Motor neuron (in vitro differentiated cells): ENCODE data around the gene GPRC5A. TPM values are rescaled to one million over a fixed set of nuclear protein-coding genes. Genes with fewer than 3 reads are reported as not detected.

Experiments used
- ATAC-seq, 8 experiments: fragments of 200-7000 bp; cut with Tn5 transposase; replicated peaks in 6 of 8; 2 replicates each; pipeline ENCODE4 v1.8.0; 2021; ENCODE audit warnings: mild to moderate bottlenecking in 8 of 8, moderate library complexity in 8 of 8
- H3K27ac ChIP-seq, 2 donors: fragments of 250-450 bp; sonication (Bioruptor Pico); 2 replicates each; pipeline ENCODE4 v1.9.0; 2021; ENCODE audit warnings: antibody characterized with exemption in 2 of 2, mild to moderate bottlenecking in 2 of 2, moderate library complexity in 1 of 2
- H3K4me1 ChIP-seq, 2 donors: fragments of 250-450 bp; sonication (Bioruptor Pico); replicated peaks in 1 of 2; 2 replicates each; pipeline ENCODE4 v1.6.1; 2021; ENCODE audit warnings: antibody characterized with exemption in 2 of 2, mild to moderate bottlenecking in 2 of 2, moderate library complexity in 1 of 2
- H3K4me3 ChIP-seq, 5 donors: fragments of 250-450 bp; sonication (Bioruptor Pico); 2 replicates each; pipeline ENCODE4 v1.9.0; 2021; ENCODE audit warnings: antibody characterized with exemption in 5 of 5, mild to moderate bottlenecking in 5 of 5, moderate library complexity in 4 of 5
- WGBS, 10 experiments: fragments of 450-650 bp; shearing (Covaris generic); methylation state at CpG; one replicate each; pipeline ENCODE4 v1.0.0; 2022; 5-methylcytosine and 5-hydroxymethylcytosine counted together
- in situ Hi-C, 9 experiments: fragments of 400-800 bp; cut with MboI; loops; one replicate each; pipeline ENCODE4 v1.15.0; 2021; ENCODE audit warnings: low sequenced_read_pairs in 9 of 9, low pct_unique_long_range_greater_than_20kb in 2 of 9; ENCODE audit not compliant: unreplicated experiment in 9 of 9
- total RNA-seq, 8 experiments: library from RNA; unstranded; fragments of 300-600 nt; gene quantifications; 2 replicates each; pipeline versions ENCODE4 v1.2.3 to v1.2.4, GENCODE V29; 2022

The GPRC5A gene
- total RNA-seq, 8 experiments from 2014 or later, result 0.21 to 72.8 (median 3.4) TPM

DNA sequence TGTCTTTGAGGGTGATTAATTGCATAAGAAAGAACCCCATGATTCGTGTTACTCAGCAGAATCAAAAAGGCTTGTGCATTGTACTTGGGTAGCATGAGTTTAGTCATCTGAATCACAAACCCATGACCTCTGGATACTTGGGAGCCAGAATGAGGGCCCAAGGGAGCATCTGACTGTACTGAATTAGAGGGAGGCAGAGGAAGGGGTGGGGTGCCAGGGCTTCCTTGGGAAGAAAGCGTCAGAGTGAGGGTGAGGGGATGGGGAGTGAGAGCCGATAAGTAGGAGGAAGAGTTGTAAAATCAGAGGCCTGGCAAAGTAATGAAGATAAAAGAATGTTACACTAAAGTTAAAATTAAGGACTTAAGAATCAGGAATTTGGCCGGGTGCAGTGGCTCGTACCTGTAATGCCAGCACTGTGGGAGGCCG lies 30.8 kb downstream of the GPRC5A start:
- Histone ChIP-seq H3K27ac (peak overlapping the region in 1 of 2 donors; percentile 21), H3K4me1 (peaks cover 5 to 25% of the 10 kb centered on the region in 2 donors), H3K4me3 (no peak overlapping the region)
- WGBS, 10 experiments, result 14 to 66% (median 41%) methylated on average over 1 to 6 of the region's 6 CpGs; no CpG with 5 or more reads in 1 of the 10 experiments
- peak in 7 of 8 experiments; percentile 25 to 94 (median 83) for ATAC-seq
- in situ Hi-C loops, result loop anchor here in 3 of 9 experiments (25.0 kb wide), 1 partner anchor 290 kb away; no protein-coding TSS in a partner anchor

DNA sequence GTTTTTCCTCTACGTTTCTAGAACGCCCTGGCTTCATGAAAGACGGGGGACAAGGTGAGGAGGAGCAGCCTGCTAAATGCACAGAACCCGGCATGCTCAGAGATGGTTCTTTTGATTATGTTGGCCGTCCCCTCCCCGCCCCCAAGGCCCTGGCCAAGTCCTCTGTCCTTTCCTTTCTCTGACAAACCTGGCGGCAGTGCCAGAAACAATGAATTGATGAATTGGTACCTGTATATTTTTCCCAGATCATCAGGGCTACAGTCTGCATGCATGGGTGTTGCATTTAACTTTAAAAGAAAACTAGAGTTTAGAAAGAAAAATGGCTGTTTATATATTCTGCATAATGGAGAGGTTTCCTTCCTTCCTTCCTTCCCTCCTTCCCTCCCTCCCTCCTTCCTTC lies 31.6 kb downstream of the GPRC5A start:
- 80 to 100% (median 88%) methylated on average over 1 to 4 of the region's 7 CpGs; no CpG with 5 or more reads in 4 of the 10 experiments for WGBS, 10 experiments
- Histone ChIP-seq H3K4me1 (peaks cover 5 to 24% of the 10 kb centered on the region in 2 donors), H3K4me3 (no peak overlapping the region), H3K27ac (no peak overlapping the region)
- ATAC-seq, result no peak
- in situ Hi-C loops, result loop anchor here in 3 of 9 experiments (25.0 kb wide), 1 partner anchor 289 kb away; no protein-coding TSS in a partner anchor

DNA sequence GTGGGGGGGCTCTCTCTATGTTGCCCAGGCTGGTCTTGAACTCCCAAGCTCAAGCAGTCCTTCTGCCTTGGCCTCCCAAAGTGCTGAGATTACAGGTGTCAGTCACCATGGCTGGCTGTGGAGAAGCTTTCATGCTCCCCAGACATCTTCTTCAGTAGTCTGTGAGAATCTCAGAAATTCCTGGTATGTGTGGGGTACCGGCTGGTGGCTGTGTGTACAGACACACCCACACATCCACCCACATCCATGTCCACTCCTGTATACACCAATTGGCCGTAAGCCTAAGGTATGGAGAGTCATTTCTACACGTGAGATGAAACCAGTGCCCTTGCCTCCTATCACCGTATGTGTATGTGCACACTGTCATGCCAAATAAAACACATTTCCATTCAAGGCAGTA lies 32.8 kb downstream of the GPRC5A start:
- in situ Hi-C loops, result loop anchor here in 3 of 9 experiments (25.0 kb wide), 1 partner anchor 288 kb away; no protein-coding TSS in a partner anchor
- WGBS, 10 experiments, result 60 to 100% (median 91%) methylated on average over 1 to 3 of the region's 4 CpGs; no CpG with 5 or more reads in 2 of the 10 experiments
- H3K4me3 ChIP-seq, result no peak overlapping the region
- no peak for ATAC-seq
- H3K4me1 ChIP-seq, result peaks cover 5 to 24% of the 10 kb centered on the region in 2 donors
- H3K27ac ChIP-seq, result no peak overlapping the region

DNA sequence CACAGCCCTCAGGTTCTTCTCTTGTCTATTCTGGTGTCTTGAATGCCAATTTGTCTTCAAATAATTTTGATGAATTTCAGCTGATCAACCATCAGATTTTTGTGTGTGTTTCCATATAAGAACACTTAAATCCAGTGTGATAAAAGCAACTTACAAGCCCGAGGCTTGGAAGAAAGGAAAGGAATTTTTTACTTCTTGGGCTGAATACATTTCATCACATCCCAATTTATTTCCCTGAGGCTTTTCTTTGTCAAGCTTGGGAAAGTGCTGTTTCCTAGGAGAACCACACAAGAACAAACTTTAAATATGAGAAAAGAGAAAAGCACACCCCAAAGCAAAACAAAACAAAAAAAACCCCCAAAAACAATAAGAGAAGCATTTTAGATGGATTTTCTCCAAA lies 34.0 kb downstream of the GPRC5A start:
- Histone ChIP-seq H3K27ac (peak overlapping the region in 1 of 2 donors; percentile 55), H3K4me3 (no peak overlapping the region), H3K4me1 (peaks cover 5 to 24% of the 10 kb centered on the region in 2 donors)
- in situ Hi-C loops, result no loop called here
- ATAC-seq, result peak in 2 of 8 experiments; percentile 36 to 55
- WGBS, 10 experiments, result 0 to 42% (median 4%) methylated on average over 1 of the region's 1 CpG; no CpG with 5 or more reads in 2 of the 10 experiments

DNA sequence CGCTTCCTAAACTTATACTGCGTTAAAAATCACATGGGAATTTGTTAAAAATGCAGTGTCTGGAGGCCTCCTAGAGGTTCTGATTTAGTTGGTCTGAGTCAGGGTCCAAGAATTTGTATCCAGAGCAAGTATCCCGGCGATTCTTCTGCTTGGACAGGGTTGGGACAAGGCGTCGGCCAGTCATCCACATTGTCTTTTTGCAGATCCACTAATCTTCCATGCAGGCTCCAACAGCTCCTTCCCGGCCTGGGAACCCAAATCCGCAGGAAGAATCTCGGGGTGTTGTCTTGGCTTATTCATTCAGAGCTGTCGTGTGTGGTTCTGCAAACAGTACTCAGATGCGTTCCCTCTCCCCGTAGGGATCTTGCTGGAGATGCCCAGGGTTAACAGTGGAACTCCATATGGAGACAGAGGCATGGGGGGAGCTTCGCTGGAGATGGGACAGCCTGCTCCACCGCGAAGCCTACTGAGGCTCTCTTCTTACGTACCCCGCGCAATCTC lies 35.3 kb downstream of the GPRC5A start:
- peak in 1 of 8 experiments; percentile 20 for ATAC-seq
- WGBS, 10 experiments, result 60 to 100% (median 93%) methylated on average over 1 to 12 of the region's 18 CpGs; no CpG with 5 or more reads in 2 of the 10 experiments
- in situ Hi-C loops, result no loop called here
- H3K4me3 ChIP-seq, result no peak overlapping the region
- peaks cover 5 to 20% of the 10 kb centered on the region in 2 donors for H3K4me1 ChIP-seq
- H3K27ac ChIP-seq, result no peak overlapping the region

DNA sequence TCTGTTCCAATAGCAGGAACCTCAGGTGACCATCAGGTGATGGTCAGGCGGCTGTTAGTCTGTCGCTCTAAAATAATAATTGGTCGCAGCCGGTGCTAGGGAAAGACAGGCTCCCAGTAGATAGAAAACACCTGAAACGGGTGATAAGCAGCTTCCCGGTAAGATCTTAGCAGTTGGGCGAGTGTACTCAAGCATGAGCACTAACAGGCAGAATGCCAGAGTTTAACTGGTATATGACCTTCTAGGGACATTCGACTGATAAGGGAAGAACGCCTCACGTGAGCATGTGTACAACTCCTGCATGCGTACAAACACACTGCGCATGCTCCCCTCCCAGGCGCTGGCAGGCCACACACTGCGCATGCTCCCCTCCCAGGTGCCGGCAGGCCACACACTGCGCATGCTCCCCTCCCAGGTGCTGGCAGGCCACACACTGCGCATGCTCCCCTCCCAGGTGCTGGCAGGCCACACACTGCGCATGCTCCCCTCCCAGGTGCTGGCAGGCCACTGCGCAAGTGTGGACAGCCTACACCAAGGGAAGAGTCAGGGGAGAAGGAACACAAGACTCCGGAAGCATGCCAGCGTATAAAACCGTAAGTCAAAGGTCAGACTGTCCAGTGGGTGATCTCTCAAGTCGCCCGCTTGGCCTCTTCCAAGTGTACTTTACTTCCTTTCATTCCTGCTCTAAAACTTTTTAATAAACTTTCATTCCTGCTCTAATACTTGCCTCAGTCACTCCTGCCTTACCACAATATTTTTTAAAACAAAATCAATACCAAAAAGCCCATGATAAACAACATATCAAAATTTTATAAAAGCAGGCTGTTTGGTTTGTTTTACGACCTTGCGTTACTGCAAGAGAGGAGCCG lies 36.1 kb downstream of the GPRC5A start:
- ATAC-seq, result peak in 1 of 8 experiments; percentile 79
- 52 to 100% (median 91%) methylated on average over 2 to 10 of the region's 27 CpGs; no CpG with 5 or more reads in 1 of the 10 experiments for WGBS, 10 experiments
- no peak overlapping the region for H3K4me3 ChIP-seq
- H3K4me1 ChIP-seq, result peaks cover 5 to 14% of the 10 kb centered on the region in 2 donors
- in situ Hi-C loops, result no loop called here
- H3K27ac ChIP-seq, result no peak overlapping the region

DNA sequence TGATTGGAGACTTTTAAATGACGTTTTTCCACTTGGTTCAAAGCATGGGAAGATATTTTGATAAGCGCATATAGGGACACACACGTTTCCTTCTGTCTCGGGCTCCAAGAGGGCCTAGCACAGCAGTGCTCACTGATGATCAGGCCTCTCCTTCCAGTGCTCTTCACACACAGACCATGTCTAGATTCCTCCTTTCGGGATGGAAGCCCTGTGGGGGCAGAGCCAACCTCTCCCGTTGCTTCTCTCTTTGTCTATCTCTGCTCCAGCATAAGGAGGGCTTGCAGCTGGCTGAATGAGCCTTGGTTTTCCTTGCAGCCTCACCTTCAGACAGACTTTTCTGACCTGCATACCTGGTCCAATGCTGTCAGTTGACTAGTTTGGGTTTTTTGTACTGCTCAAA lies 38.3 kb downstream of the GPRC5A start:
- ATAC-seq, result no peak
- WGBS, 10 experiments, result 67 to 100% (median 93%) methylated on average over 1 to 6 of the region's 6 CpGs; no CpG with 5 or more reads in 4 of the 10 experiments
- H3K27ac ChIP-seq, result no peak overlapping the region
- H3K4me3 ChIP-seq, result no peak overlapping the region
- in situ Hi-C loops, result no loop called here
- H3K4me1 ChIP-seq, result peaks cover 16 to 18% of the 10 kb centered on the region in 2 donors

DNA sequence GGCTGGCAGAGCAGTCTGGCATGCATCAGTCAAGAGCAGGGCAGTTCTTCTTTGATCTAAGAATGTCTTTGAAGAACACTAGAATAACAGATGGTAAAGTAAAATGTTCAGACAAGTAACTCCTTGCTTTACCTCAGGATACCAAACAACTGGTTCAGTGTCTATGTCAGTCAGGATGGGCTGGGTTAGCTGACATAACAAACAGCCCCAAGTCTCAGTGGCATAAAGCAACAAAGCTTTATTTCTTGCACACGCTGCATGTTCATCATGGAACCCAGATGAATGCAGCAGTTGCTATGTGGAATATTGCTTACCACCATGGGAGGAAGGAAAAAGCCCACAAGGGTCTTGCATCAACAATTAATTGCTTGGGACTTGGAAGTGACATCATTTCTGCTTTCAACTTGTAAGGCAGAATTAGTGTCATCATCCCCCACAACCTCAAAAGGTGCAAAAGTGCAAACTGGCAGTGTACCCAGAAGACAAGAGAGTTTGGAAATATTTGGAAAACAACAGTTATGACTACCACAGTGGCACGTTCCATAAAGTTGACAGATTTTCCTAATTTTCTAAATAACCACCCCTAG lies 39.4 kb downstream of the GPRC5A start:
- Histone ChIP-seq H3K4me1 (peaks cover 15 to 18% of the 10 kb centered on the region in 2 donors), H3K27ac (no peak overlapping the region), H3K4me3 (no peak overlapping the region)
- ATAC-seq, result no peak
- in situ Hi-C loops, result no loop called here
- WGBS, 10 experiments, result 17 to 100% (median 73%) methylated on average over 1 to 2 of the region's 2 CpGs; no CpG with 5 or more reads in 2 of the 10 experiments

DNA sequence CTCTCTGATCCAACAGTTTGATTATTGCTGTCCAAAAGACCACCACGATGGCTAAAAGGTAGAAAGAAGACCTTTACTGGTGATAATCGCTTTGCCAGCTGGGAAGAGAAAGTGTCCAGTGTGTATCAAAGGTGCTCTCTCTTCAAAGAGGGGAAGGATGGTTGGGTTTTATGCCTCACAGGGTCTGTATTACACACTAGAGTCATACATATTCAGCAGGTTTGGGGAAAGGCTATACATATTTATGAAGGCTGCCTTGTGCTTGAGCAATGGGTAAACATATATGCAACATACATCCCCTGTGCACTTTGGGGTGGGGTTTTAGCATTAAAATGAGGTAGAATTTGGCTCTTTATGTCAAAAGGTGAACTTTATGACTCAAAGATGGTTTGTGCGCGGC lies 42.4 kb downstream of the GPRC5A start:
- H3K4me3 ChIP-seq, result no peak overlapping the region
- 43 to 100% (median 86%) methylated on average over 1 to 4 of the region's 4 CpGs; no CpG with 5 or more reads in 1 of the 10 experiments for WGBS, 10 experiments
- peaks cover 7 to 16% of the 10 kb centered on the region in 2 donors for H3K4me1 ChIP-seq
- in situ Hi-C loops, result no loop called here
- ATAC-seq, result peak in 6 of 8 experiments; percentile 39 to 85 (median 52)
- no peak overlapping the region for H3K27ac ChIP-seq

DNA sequence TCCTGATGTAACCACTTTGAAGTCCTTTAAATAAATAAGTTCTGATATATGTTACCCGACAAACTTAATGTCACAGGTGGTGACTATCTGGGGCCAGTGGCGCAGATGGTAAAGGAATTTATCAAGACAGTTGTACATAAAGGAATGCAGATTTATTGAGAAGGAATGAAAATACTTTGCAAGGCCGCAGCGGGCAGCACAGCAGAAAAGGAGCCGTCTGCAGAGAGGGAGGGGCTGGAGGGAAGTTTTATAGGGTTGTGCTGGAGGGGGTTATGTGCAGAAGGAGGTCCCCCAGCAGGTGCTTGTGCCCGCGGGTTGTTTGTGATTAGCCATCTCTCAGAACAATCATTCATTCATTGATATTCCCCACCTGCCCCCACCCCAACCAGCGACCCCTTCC lies 43.2 kb downstream of the GPRC5A start:
- in situ Hi-C loops, result no loop called here
- no peak overlapping the region for H3K4me3 ChIP-seq
- H3K4me1 ChIP-seq, result peaks cover 7 to 16% of the 10 kb centered on the region in 2 donors
- ATAC-seq, result peak in 4 of 8 experiments; percentile 15 to 58 (median 23)
- 0 to 100% (median 64%) methylated on average over 2 to 7 of the region's 8 CpGs; no CpG with 5 or more reads in 3 of the 10 experiments for WGBS, 10 experiments
- no peak overlapping the region for H3K27ac ChIP-seq

DNA sequence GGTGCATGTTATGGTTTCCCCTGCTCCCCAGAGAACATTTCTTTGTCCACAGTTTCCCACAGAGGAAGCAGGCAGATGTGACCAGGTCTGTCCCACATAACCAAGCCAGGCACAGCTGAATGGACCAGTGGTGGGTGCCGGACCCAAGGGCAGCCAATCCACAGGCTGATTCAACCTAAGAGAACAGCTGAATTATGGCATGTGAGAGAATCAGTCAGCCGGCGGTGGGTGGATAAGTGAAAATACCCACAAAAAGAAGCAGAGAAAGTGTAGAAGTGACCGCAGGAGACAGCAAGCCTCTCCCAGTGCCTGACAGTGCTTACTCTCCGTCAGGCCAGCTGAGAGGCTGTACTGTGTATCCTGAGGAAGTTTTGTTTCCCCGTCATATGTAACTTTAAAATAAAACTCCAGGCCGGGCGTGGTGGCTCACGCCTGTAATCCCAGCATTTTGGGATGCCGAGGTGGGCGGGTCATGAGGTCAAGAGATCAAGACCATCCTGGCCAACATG lies 45.7 kb downstream of the GPRC5A start:
- ATAC-seq, result no peak

DNA sequence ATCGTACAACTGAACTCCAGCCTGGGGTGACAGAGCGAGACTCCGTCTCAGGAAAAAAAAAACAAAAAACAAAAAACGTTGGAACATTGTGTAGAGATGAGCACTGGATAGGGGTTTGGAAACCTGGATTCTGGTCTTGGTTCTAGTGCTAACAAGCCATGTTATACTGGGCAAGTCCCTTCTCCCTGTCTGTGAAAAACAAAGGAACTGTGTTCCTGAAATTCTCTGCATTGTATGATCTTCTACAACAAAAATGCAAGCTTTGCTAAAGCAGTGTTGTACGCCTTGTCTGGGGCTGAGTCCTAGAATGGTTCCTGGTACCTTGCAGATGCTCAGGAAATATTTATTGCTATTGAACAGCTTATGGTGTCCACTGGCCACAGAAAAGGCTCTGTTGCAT lies 47.2 kb downstream of the GPRC5A start:
- H3K4me1 ChIP-seq, result peaks cover 7 to 14% of the 10 kb centered on the region in 2 donors
- H3K27ac ChIP-seq, result no peak overlapping the region
- ATAC-seq, result no peak
- in situ Hi-C loops, result no loop called here
- 33 to 100% (median 81%) methylated on average over 1 to 5 of the region's 5 CpGs; no CpG with 5 or more reads in 1 of the 10 experiments for WGBS, 10 experiments
- H3K4me3 ChIP-seq, result no peak overlapping the region

More for the DNA sequence above, 45.7 kb downstream of the GPRC5A start:
- Histone ChIP-seq H3K4me1 (peaks cover 7 to 16% of the 10 kb centered on the region in 2 donors), H3K27ac (no peak overlapping the region), H3K4me3 (no peak overlapping the region)
- in situ Hi-C loops, result no loop called here
- 90 to 100% (median 93%) methylated on average over 1 to 7 of the region's 11 CpGs; no CpG with 5 or more reads in 4 of the 10 experiments for WGBS, 10 experiments
